Measurements from ENCODE around the gene ADARB2.
"Not testable (repeated sequence)": the region's sequence is repeated elsewhere in the genome, so short reads cannot be mapped to it uniquely, and the experiment has no call there.

Gene ADARB2

DNA sequence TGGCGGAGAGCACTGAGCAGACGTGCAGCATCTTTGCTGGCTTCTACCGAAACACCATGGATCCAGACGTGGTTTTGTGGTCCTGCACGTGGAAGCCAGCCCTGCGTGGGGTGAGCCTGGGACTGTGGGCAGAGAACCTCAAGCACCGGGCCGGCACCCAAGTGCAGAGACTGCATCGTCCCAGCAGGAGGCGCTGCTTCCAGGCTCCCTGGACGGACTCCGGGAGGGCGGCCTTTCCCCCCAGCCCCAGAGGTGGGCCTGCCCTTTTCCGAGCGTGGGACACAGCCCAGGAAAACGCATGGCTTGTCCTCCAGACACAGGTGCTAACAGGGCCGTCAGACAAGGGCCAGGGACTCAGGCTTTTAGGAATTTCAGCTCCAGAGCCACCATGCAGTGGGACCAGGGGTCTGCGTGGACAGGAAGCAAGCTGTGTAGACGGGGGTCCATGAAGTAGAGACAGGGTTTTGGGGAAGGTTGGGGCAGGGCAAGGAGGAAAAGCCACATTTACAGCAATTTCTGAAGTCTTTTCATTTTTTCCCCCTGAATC, 377.2 kb downstream of the ADARB2 start:
- no peak for DNase-seq

DNA sequence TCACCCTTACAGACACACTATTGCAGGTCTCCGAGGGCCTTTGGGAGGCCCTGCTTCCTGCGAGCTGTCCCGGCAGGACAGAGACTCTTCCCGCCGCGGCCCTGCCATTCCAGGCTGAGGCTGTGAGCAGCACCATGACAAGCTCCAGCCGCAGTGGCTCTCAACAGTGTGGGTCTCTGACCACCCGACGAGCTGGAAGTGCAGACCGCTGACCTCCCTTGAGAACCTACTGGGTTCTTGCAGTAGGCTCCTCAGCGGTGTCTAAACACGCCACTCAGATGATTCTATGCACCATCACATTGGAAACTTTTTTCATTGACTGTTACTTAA, 377.7 kb downstream of the ADARB2 start:
- DNase-seq = no peak

DNA sequence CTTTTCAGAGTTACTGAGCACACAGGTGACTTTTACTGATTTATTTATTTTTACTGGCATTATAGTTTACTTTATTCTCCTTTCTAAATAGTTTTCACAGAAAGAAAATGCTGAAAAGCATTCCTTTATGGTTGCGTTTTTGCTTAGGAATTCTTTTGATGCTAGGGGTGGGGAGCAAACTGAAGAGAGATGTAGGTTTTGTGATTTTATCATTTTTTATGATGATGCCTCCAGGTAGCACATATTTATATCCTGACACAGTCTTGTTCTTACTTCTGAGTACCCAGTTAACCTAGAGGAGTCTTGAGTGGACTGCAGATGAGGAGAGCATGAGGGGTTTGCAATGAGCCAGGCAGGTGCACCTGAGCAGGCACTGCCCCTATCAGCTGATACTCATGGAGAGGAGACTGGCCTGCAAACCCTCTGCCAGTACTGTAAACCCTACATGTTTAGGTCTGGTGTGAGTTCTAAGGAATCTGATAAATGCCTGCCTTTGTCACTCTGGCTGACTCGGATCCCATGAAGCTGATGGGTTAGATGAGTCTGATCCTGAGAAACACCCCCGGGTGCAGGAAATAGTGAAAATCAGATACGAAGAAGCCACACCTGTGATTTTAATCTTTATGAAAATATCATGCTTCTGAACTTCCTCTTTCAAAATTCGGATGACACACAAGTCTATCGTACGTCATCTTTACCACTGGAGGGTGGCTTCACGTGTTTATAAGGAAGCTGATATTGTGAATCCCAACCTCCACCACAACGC, 378.3 kb downstream of the ADARB2 start:
- no peak for DNase-seq

GRCh38 chr10:1358147-1358546, 379.2 kb downstream of the ADARB2 start:
- no peak for DNase-seq

GRCh38 chr10:1356349-1356748, 381.0 kb downstream of the ADARB2 start:
- DNase-seq = no peak

GRCh38 chr10:1354809-1355710, 382.3 kb downstream of the ADARB2 start:
- DNase-seq = no peak

- DNase-seq = not testable (repeated sequence)
Measured at GRCh38 chr10:1352296-1352695, 385.0 kb downstream of the ADARB2 start.

GRCh38 chr10:1348773-1349050, 388.6 kb downstream of the ADARB2 start:
- DNase-seq = no peak

- no peak for DNase-seq
Measured at GRCh38 chr10:1347962-1348772, 389.2 kb downstream of the ADARB2 start.

- DNase-seq = no peak
Measured at GRCh38 chr10:1347525-1347924, 389.8 kb downstream of the ADARB2 start.

DNA sequence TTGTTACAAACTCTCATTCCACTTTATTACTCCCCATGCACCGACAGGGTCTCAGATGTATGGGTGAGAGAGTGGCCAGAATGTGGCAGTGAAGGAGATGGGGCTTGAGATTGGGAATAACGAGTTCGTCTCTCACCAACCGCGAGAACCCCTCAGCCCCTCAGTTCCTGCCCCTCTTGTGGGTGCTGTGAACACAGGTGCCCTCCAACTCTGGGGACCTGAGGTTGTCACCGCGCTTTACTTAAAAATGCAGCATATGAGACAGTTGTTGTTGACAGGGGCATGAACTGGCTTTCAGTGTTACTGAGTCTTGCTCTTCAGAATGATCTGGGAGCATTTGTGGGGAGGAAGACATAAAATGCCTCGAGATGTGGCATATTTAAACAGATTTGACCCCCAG, 391.1 kb downstream of the ADARB2 start:
- DNase-seq = no peak

GRCh38 chr10:1345368-1345767, 392.0 kb downstream of the ADARB2 start:
- DNase-seq = no peak

- DNase-seq = no peak
Measured at GRCh38 chr10:1344846-1345245, 392.5 kb downstream of the ADARB2 start.

- DNase-seq = no peak
Measured at GRCh38 chr10:1344408-1344807, 392.9 kb downstream of the ADARB2 start.

GRCh38 chr10:1343176-1343575, 394.1 kb downstream of the ADARB2 start:
- DNase-seq = no peak

DNA sequence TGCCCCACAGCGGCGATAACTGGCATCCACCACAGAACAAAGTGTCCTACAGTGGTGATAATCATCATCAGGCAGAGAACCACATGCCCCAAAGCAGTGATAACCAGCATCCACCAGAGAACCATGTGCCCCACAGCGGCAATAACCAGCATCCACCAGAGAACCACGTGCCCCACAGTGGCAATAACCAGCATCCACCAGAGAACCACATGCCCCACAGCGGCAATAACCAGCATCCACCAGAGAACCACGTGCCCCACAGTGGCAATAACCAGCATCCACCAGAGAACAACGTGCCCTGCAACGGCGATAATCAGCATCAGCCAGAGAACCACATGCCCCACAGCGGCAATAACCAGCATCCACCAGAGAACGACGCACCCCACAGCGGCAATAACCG, 396.3 kb downstream of the ADARB2 start:
- not testable (repeated sequence) for DNase-seq

DNA sequence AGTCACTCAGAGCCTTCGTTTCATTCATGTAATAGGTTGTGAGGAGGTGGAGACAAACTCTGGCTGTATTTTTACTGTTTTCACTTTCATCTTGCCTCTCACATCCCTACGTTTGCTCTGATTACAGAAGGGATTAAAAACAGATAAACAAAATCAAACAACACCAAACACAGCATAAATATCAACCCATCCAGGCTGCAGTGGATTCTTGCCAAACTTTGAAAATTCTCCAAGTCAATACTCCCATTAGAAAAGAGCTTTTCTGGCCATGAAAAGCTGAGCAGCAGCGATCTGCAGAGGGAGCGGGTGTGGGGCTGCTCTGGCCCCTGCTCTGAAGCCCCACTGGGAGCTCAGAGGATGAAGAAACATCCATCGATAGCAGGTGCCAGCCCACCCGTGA, 397.9 kb downstream of the ADARB2 start:
- no peak for DNase-seq

DNA sequence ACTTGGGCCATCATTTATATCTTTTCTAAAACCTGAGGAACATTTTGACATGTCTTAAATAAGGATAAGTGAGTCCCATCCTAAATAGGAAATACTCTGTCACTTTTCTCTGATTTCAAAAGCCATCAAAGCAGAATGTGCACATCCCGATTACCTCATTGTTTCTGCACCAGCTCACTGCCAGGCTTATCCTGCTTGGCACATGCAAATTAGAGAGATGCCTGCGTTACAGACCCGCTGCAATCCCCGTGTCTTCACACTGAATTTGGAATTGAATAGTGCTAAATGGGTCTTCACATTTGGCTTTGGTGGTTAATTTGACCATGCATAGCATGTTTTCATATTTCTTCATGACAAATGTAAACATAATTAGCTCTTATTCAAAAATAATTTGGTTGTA, 401.7 kb downstream of the ADARB2 start:
- DNase-seq = no peak

- no peak for DNase-seq
Measured at GRCh38 chr10:1333981-1334380, 403.3 kb downstream of the ADARB2 start.

DNA sequence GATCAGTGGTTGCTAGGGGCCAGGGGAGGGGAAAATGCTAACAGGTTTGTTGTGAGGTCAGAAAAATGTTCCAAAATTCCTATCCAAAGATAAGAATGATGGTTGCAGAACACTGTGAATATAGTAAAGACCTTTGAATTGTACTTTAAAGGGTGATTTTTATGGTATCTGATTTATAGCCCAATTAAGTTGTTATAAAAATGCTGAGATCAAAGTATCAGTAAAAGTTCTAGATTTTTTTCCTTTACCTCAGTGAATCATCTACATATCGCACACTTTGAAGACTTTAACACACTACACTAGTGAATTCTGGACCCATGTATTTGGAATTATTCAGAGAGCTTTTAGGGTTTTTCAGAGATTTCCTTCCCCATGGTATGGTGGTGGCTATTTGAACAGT, 405.8 kb downstream of the ADARB2 start:
- DNase-seq = no peak

DNA sequence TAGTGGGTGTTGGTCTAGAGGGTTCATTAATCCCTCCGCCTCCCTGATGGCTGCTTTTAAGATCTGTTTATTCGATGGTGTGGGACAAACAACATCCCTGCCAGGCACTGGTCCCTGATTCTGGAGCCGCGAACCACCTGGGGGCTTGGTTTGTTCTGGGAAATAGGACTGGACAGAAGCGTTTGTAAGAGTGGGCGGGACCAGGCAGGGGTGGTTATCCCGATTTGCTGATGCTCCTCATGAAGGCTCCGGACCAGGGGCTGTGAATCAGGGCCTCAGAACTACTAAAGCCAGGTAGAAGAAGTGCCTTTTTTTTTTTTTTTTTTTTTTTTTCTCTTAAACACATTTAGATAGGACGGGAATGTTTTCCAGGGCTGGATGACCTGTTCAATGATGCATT, 407.7 kb downstream of the ADARB2 start:
- DNase-seq = no peak

- DNase-seq = no peak
Measured at GRCh38 chr10:1328981-1329614, 408.2 kb downstream of the ADARB2 start.

Data from CD4-positive, alpha-beta T cell treated with Interleukin-15 for 1 hour (primary cell).